HEK293 (cell line): ENCODE measurements around the gene MTHFS.
A peak's percentile ranks its signal among the peaks of the same experiment; 100 is the strongest.

ENCODE experiments used
- CTCF ChIA-PET: fragments of 350-600 bp; formaldehyde crosslinking; extraction: SDS; loops from one replicate; lab custom pipeline; 2021; ENCODE audit warnings: antibody characterized with exemption; lab: Yijun Ruan, JAX
- POLR2A ChIA-PET: fragments of 300-600 bp; formaldehyde crosslinking; extraction: SDS; loops from one replicate; lab custom pipeline; 2020; ENCODE audit warnings: antibody characterized with exemption, inconsistent platforms; lab: Yijun Ruan, JAX
- H3K27ac ChIP-seq: fragments of 200-500 bp; sonication (Bioruptor generic); 2 replicates; pipeline ENCODE4 v1.5.1; 2014; ENCODE audit warnings: low read depth, low read length, control low read depth, inconsistent platforms; ENCODE audit errors: extremely low read depth
- H3K36me3 ChIP-seq, 2 experiments: fragments of 200-500 bp in 1 of 2; sonication (Bioruptor generic) in 1 of 2; 1 replicate in 1 of 2; 2 replicates in 1 of 2; pipeline ENCODE4 v1.5.1; 2014 to 2017; ENCODE audit warnings: inconsistent platforms in 2 of 2, low read length in 2 of 2; ENCODE audit not compliant: control insufficient read depth in 2 of 2, insufficient read depth in 1 of 2
- H3K4me1 ChIP-seq: fragments of 200-500 bp; sonication (Bioruptor generic); 2 replicates; pipeline ENCODE4 v1.5.1; 2014; ENCODE audit warnings: mild to moderate bottlenecking, low read length, inconsistent platforms; ENCODE audit not compliant: control insufficient read depth, insufficient read depth
- H3K4me3 ChIP-seq: 2 replicates; pipeline ENCODE4 v1.5.1; 2011; ENCODE audit warnings: low read depth, mild to moderate bottlenecking, control low read depth, low read length, moderate library complexity
- H3K9me3 ChIP-seq: fragments of 200-500 bp; sonication (Bioruptor generic); 2 replicates; pipeline ENCODE4 v1.5.1; 2014; ENCODE audit warnings: low read depth, low read length, inconsistent platforms; ENCODE audit not compliant: control insufficient read depth, insufficient read depth
- MYNN ChIP-seq: fragments of 450-650 bp; formaldehyde crosslinking; IDR thresholded peaks from 2 replicates; pipeline ENCODE4 v1.5.1; 2016; ENCODE audit warnings: missing biosample characterization, missing genetic modification characterization, borderline replicate concordance
- MZF1 ChIP-seq: fragments of 450-650 bp; formaldehyde crosslinking; IDR thresholded peaks from 2 replicates; pipeline ENCODE4 v1.5.1; 2017; ENCODE audit warnings: missing biosample characterization, missing genetic modification characterization, borderline replicate concordance
- SCRT2 ChIP-seq: fragments of 450-650 bp; formaldehyde crosslinking; IDR thresholded peaks from 2 replicates; pipeline ENCODE4 v1.5.1; 2016; ENCODE audit warnings: missing biosample characterization, missing genetic modification characterization
- SETDB1 ChIP-seq: IDR thresholded peaks from one replicate; pipeline ENCODE4 v1.6.1; 2017; ENCODE audit warnings: mild to moderate bottlenecking, low read length, moderate library complexity, mixed read lengths; ENCODE audit not compliant: insufficient read length
- TRIM28 ChIP-seq: IDR thresholded peaks from 2 replicates; pipeline ENCODE4 v1.6.1; 2011; ENCODE audit warnings: low read length, control low read depth, borderline replicate concordance
- ZBTB11 ChIP-seq: fragments of 450-650 bp; formaldehyde crosslinking; conservative IDR thresholded peaks from 2 replicates; pipeline ENCODE4 v1.5.1; 2016; ENCODE audit warnings: low read depth, missing biosample characterization, missing genetic modification characterization
- ZNF10 ChIP-seq: fragments of 450-650 bp; formaldehyde crosslinking; IDR thresholded peaks from 2 replicates; pipeline ENCODE4 v1.5.1; 2017; ENCODE audit warnings: missing biosample characterization, missing genetic modification characterization
- ZNF132 ChIP-seq: fragments of 450-650 bp; formaldehyde crosslinking; IDR thresholded peaks from 2 replicates; pipeline ENCODE4 v1.5.1; 2017; ENCODE audit warnings: missing biosample characterization, missing genetic modification characterization, borderline replicate concordance
- ZNF133 ChIP-seq: fragments of 450-650 bp; formaldehyde crosslinking; IDR thresholded peaks from 2 replicates; pipeline ENCODE4 v1.5.1; 2016; ENCODE audit warnings: missing biosample characterization, missing genetic modification characterization
- ZNF140 ChIP-seq: fragments of 450-650 bp; formaldehyde crosslinking; IDR thresholded peaks from 2 replicates; pipeline ENCODE4 v1.5.1; 2016; ENCODE audit warnings: missing biosample characterization, missing genetic modification characterization
- ZNF146 ChIP-seq: fragments of 450-650 bp; formaldehyde crosslinking; IDR thresholded peaks from 2 replicates; pipeline ENCODE4 v1.5.1; 2016; ENCODE audit warnings: missing biosample characterization, missing genetic modification characterization
- ZNF148 ChIP-seq: fragments of 450-650 bp; formaldehyde crosslinking; IDR thresholded peaks from 2 replicates; pipeline ENCODE4 v1.5.0; 2017; ENCODE audit warnings: missing biosample characterization, missing genetic modification characterization, borderline replicate concordance
- ZNF157 ChIP-seq: fragments of 450-650 bp; formaldehyde crosslinking; IDR thresholded peaks from 2 replicates; pipeline ENCODE4 v1.5.1; 2016; ENCODE audit warnings: missing biosample characterization, missing genetic modification characterization
- ZNF280D ChIP-seq: fragments of 450-650 bp; formaldehyde crosslinking; IDR thresholded peaks from 2 replicates; pipeline ENCODE4 v1.5.1; 2016; ENCODE audit warnings: missing biosample characterization, missing genetic modification characterization
- ZNF404 ChIP-seq: fragments of 450-650 bp; formaldehyde crosslinking; IDR thresholded peaks from 2 replicates; pipeline ENCODE4 v1.5.1; 2017; ENCODE audit warnings: missing biosample characterization, missing genetic modification characterization
- ZNF416 ChIP-seq: fragments of 450-650 bp; formaldehyde crosslinking; IDR thresholded peaks from 2 replicates; pipeline ENCODE4 v1.5.1; 2016; ENCODE audit warnings: missing biosample characterization, missing genetic modification characterization
- ZNF473 ChIP-seq: fragments of 450-650 bp; formaldehyde crosslinking; IDR thresholded peaks from 2 replicates; pipeline ENCODE4 v1.5.1; 2017; ENCODE audit warnings: missing biosample characterization, missing genetic modification characterization
- ZNF521 ChIP-seq: fragments of 450-650 bp; formaldehyde crosslinking; IDR thresholded peaks from 2 replicates; pipeline ENCODE4 v1.5.1; 2017; ENCODE audit warnings: missing biosample characterization, mild to moderate bottlenecking, missing genetic modification characterization
- ZNF529 ChIP-seq: fragments of 450-650 bp; formaldehyde crosslinking; IDR thresholded peaks from 2 replicates; pipeline ENCODE4 v1.5.1; 2017; ENCODE audit warnings: missing genetic modification characterization, missing biosample characterization; ENCODE audit not compliant: insufficient replicate concordance
- ZNF600 ChIP-seq: fragments of 450-650 bp; formaldehyde crosslinking; IDR thresholded peaks from 2 replicates; pipeline ENCODE4 v1.5.1; 2016; ENCODE audit warnings: missing biosample characterization, missing genetic modification characterization
- ZNF610 ChIP-seq: fragments of 450-650 bp; formaldehyde crosslinking; IDR thresholded peaks from 2 replicates; pipeline ENCODE4 v1.5.1; 2016; ENCODE audit warnings: missing biosample characterization, missing genetic modification characterization, borderline replicate concordance
- ZNF623 ChIP-seq: fragments of 450-650 bp; formaldehyde crosslinking; IDR thresholded peaks from 2 replicates; pipeline ENCODE4 v1.5.1; 2016; ENCODE audit warnings: missing biosample characterization, missing genetic modification characterization
- ZNF626 ChIP-seq: fragments of 450-650 bp; sonication (Bioruptor Pico); formaldehyde crosslinking; IDR thresholded peaks from 2 replicates; pipeline ENCODE4 v1.5.1; 2018; ENCODE audit warnings: missing biosample characterization, missing genetic modification characterization, inconsistent platforms
- ZNF747 ChIP-seq: fragments of 450-650 bp; formaldehyde crosslinking; IDR thresholded peaks from 2 replicates; pipeline ENCODE4 v1.5.1; 2016; ENCODE audit warnings: missing biosample characterization, missing genetic modification characterization
- ZNF830 ChIP-seq: fragments of 450-650 bp; IDR thresholded peaks from 2 replicates; pipeline ENCODE4 v1.5.0; 2018; ENCODE audit warnings: missing biosample characterization, missing genetic modification characterization, low read depth, mild to moderate bottlenecking, moderate library complexity
- ZNF837 ChIP-seq: fragments of 450-650 bp; formaldehyde crosslinking; IDR thresholded peaks from 2 replicates; pipeline ENCODE4 v1.5.1; 2016; ENCODE audit warnings: missing biosample characterization, missing genetic modification characterization
- ZNF843 ChIP-seq: fragments of 450-650 bp; formaldehyde crosslinking; IDR thresholded peaks from 2 replicates; pipeline ENCODE4 v1.5.1; 2016; ENCODE audit warnings: missing biosample characterization, missing genetic modification characterization
- ZSCAN18 ChIP-seq: fragments of 450-650 bp; formaldehyde crosslinking; IDR thresholded peaks from 2 replicates; pipeline ENCODE4 v1.5.1; 2016; ENCODE audit warnings: missing biosample characterization, missing genetic modification characterization

MTHFS gene

GRCh38 chr15:79878078-79878705, 18.6 kb downstream of the MTHFS start:
- CTCF ChIA-PET, result interaction anchor here (0.6 to 0.7 kb wide), 5 partner anchors 9 to 655 kb away, joined by 3 to 5 read pairs (median 3); no protein-coding TSS in a partner anchor
- POLR2A ChIA-PET, result no interaction called here

More at GRCh38 chr15:79878078-79878705, 18.6 kb downstream of the MTHFS start:
- no peak for TF ChIP-seq MYNN (tag by site-specific recombination)
- TF ChIP-seq TRIM28, result peak; percentile 78; the same call in 1 of the 2 replicates
- TF ChIP-seq ZNF140 (tag by site-specific recombination), result 0 out of 2 replicates have a peak, but pooled peaks have one; percentile 4
- peak; percentile 71; the same call in 1 of the 2 replicates for TF ChIP-seq ZNF133 (tag by site-specific recombination)
- TF ChIP-seq ZNF416 (tag by site-specific recombination), result no peak
- TF ChIP-seq ZNF473 (tag by site-specific recombination), result no peak
- no peak for TF ChIP-seq ZNF610 (tag by site-specific recombination)
- TF ChIP-seq SETDB1, result peak; percentile 99
- TF ChIP-seq ZNF837 (tag by site-specific recombination), result no peak
- peak; percentile 24; the same call in 1 of the 2 replicates for TF ChIP-seq MZF1
- TF ChIP-seq ZNF148, result 0 out of 2 replicates have a peak, but pooled peaks have one; percentile 23
- no peak for TF ChIP-seq ZBTB11 (tag by site-specific recombination)
- peak; percentile 84; the same call in 1 of the 2 replicates for TF ChIP-seq ZNF280D
- TF ChIP-seq ZNF747 (tag by site-specific recombination), result 0 out of 2 replicates have a peak, but pooled peaks have one; percentile 37
- no peak for TF ChIP-seq ZNF600 (tag by site-specific recombination)
- TF ChIP-seq ZNF830 (tag by site-specific recombination), result no peak
- TF ChIP-seq ZNF404 (tag by site-specific recombination), result no peak
- no peak for TF ChIP-seq ZSCAN18 (tag by site-specific recombination)
- no peak for TF ChIP-seq ZNF623 (tag by site-specific recombination)
- TF ChIP-seq ZNF132 (tag by site-specific recombination), result no peak
- no peak for TF ChIP-seq ZNF157
- TF ChIP-seq ZNF843 (tag by site-specific recombination), result no peak
- TF ChIP-seq ZNF626 (tag by site-specific recombination), result peak; percentile 96
- no peak for TF ChIP-seq ZNF10
- no peak for TF ChIP-seq ZNF146
- peak; percentile 76 for TF ChIP-seq ZNF529 (tag by site-specific recombination)
- TF ChIP-seq ZNF521 (tag by site-specific recombination), result no peak
- TF ChIP-seq SCRT2 (tag by site-specific recombination), result no peak
- H3K9me3 ChIP-seq, result no peaks in the 10 kb centered on the region; the same call in none of the 2 replicates
- H3K36me3 ChIP-seq, result peaks cover 24 to 44% of the 10 kb centered on the region in 2 experiments
- no peak overlapping the region for H3K4me3 ChIP-seq
- no peak overlapping the region for H3K27ac ChIP-seq
- H3K4me1 ChIP-seq, result peaks cover 15% of the 10 kb centered on the region
